ENCODE results near the gene NMRAL1.

Gene NMRAL1

GRCh38 chr16:4420505-4421105, 53.8 kb downstream of the NMRAL1 start:
- no peak for DNase-seq

GRCh38 chr16:4419402-4419959, 54.9 kb downstream of the NMRAL1 start:
- no peak for DNase-seq

GRCh38 chr16:4416200-4417032, 58.0 kb downstream of the NMRAL1 start, which contains the start of gene CORO7:
TSS of gene CORO7 (minus strand) at chr16:4416596. CDS start at chr16:4416518, 78 bp downstream.
- peak; percentile 97 for DNase-seq

GRCh38 chr16:4415538-4416199, 58.8 kb downstream of the NMRAL1 start:
- DNase-seq = peak; percentile 57

- DNase-seq = peak; percentile 86
These were observed 60.1 kb downstream of the NMRAL1 start for GRCh38 chr16:4414187-4414917.

- DNase-seq = no peak
These were observed 61.6 kb downstream of the NMRAL1 start for GRCh38 chr16:4412854-4413253.

GRCh38 chr16:4412159-4412558, 62.3 kb downstream of the NMRAL1 start:
- DNase-seq = no peak
